Brain pericyte (primary cell): Measurements from ENCODE around the gene NOP16.
"Not testable (repeated sequence)": the region's sequence is repeated elsewhere in the genome, so short reads cannot be mapped to it uniquely, and the experiment has no call there.

Experiments used
- DNase-seq: peaks from one replicate; pipeline ENCODE4 v3.0.0-alpha.2; 2012; ENCODE audit warnings: low read depth, low spot score

Gene NOP16

DNA sequence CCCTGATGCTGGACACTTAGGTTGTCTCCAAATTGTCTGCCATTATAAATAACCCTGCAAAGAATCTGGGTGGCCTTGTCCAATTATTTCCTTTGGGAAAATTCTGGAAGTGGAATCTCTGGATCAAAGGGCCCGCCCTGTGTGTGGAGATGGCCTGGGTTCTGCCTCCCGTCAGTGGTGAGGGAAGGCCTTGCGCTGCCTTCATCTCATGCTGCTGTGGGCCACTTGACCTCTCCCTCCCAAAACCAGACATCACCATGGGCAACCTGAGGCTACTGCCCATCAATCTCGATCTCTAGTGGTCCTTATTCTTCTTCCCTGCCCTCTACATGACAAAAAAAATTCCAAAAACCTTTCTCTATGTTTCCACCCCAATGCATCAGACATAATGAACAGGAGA is 21.4 kb upstream of the NOP16 start:
- no peak for DNase-seq

- DNase-seq: no peak
Observed at GRCh38 chr5:176408590-176408989, 20.2 kb upstream of the NOP16 start.

DNA sequence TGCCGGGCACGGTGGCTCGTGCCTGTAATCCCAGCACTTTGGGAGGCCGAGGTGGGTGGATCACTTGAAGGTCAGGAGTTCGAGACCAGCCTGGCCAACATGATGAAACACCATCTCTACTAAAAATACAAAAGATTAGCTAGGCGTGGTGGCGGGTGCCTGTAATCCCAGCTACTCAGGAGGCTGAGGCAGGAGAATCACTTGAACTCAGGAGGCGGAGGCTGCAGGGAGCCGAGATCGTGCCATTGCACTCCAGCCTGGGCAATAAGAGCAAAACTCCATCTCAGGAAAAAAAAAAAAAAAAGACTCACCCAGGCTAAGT is 19.8 kb upstream of the NOP16 start:
- not testable (repeated sequence) for DNase-seq

DNA sequence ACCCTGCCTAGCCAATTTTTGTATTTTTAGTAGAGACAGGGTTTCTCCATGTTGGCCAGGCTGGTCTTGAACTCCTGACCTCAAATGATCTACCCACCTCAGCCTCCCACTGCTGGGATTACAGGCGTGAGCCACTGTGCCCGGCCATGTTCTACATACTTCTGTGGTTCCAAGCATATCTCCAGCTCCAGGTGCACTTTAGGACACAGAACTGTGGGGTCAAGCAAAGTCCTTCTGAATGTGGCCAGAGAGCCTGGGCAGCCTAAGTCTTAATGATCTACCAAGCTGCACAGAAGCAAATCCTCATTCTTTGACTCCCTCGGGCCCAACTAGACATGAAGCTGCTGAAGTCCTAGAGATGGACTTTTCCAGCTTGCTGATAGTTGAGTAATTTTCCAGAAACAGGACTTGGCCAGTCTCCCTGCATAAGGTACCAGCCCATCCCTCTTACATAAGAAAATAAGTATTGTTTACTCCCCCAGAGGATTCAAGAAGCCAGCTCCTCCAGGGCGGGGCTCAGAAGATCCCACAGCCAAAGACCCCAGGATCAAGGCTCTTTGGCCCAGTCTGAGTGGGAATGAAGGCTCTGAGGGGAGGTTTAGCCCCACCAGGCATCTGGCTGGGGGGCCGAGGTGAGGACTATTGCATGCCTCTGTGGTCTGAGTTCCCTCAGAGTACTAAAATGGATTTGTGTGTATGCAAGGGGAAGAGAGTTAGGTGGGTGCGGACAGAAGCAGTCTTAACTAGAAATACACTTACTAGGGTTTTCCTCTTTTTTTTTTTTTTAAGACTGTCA is 19.3 kb upstream of the NOP16 start:
- no peak for DNase-seq

GRCh38 chr5:176406436-176407052 is 18.1 kb upstream of the NOP16 start:
- DNase-seq: no peak

DNA sequence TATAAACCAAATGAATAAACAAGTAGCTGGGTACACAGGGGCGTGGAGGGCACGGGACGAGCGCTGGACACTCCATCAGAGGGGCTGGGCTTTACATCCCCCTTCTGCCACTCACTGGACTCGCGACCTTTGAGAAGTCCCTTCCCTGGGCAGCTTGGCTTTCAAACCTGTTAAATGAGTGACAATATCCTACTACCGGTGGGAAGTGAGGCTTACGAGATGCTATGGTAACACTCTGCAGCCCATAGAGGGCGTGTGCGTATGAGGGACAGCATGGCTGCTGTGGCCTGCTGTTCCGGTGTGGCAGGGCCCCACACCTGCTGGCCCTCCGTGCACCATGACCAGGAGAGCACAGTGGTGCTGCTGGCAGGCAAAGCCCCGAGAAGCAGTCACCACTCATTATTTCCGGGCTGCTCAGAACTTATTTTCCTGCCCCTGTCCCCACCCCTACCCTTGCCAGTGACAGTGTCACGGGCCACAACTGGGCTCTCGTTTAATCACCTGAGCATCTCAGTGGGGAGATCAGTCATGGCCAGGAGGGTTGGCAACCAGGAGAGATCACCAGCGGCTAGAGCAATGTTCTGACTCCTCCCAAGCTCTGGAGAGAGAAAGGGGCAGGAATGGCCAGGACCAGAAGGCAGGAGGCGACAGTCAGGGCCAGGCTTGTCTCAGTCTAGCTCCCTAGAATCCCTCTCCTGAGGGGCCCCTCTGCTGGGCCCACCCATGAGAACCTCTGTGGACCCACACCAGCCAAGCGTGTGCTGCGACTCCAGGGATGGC is 17.4 kb upstream of the NOP16 start:
- DNase-seq: no peak

DNA sequence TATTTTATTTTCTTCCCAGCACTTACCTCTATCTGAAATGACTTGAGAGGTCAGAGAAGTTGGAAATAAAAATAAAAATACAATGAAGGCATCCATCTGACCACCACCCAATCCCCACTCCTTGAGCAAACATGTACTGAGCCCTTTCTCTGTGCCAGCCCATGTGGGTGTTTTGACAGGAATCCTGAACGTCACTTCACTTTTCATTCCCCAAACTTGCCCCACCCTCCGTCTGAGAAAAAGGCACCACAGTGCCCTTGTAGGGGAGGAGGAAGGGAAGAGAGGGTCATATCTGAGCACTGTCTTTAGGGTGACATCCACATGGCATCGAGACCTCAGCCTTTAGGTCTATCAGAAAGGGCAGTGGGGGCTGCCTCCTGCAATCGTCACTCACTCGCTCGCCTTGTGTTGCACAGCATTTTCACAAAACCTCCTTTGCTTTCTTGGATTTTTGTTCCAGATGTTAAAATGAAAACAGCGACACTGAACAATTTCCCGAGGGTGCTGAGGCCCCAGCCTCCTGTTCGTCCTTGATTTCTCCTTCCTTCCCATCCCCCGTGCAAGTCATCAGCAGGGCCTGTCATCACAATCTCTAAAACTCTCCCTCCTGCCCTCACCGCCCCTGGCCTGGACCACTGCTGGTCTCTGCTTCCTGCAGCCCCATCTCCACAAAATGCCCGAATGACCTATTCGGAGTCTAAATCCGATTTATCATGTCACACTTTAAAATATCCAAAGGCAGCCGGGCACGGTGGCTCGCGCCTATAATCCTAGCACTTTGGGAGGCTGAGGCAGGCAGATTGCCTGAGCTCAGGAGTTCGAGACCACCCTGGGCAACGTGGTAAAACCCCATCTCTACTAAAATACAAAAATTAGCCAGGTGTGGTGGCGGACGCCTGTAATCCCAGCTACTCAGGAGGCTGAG is 13.1 kb upstream of the NOP16 start:
- no peak for DNase-seq

DNA sequence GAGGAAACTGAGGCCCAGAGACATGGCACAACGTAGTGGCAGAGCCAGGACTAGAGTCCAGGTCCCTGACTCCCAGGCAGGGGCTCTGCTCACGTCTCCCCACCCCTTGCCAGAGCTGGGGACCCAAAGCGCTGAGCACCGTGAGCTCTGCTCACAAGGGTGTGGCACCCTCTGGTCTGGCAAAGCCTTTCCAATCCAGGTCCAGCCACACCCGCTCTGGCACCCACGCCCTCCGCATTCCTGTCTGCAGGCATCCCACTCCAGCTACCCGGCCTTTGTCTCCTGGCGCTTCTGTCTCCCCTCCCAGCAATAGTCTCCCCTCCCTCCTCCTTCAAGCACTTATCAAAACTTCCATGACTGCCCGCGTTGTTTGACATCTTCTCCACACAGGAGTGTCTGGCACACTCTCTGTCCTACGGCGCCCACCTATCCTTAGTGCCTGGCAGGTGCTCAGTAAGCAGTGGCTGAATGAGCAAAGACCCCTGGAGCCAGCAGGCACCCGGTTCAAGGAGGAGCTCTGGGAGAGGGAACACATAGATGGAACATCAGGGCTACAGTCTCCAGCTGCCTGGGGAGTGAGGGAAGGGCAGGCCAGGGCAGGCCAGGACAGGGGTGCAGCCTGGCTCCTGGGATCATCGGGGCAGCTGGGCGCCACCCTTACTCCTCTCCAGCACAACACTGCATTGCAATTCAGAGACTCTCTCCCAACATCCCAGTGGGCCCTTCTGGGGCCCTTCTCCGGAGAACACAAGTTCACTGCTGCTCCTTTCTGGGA is 12.2 kb upstream of the NOP16 start:
- no peak for DNase-seq

- DNase-seq: no peak
Observed at GRCh38 chr5:176397736-176398420, 9.5 kb upstream of the NOP16 start.

DNA sequence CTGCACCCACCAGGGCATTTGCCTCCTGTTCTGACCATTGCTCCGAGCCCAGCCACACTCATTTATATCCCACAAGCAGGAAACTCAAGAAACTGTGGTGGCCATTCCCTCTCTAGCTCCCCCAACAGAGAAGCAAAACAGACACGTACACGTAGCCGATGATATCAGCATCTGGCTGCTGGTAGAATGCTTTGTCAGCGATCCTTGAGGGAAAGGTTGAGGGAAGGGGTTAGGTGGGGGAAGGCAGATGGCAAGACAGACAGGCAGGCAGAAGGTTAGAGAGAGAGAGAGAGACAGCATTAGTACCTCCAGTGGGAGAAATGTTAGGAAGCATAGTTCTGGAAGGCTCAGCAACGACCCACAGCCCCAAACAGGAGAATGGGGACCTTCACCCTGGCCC is 7.9 kb upstream of the NOP16 start:
- DNase-seq: no peak

DNA sequence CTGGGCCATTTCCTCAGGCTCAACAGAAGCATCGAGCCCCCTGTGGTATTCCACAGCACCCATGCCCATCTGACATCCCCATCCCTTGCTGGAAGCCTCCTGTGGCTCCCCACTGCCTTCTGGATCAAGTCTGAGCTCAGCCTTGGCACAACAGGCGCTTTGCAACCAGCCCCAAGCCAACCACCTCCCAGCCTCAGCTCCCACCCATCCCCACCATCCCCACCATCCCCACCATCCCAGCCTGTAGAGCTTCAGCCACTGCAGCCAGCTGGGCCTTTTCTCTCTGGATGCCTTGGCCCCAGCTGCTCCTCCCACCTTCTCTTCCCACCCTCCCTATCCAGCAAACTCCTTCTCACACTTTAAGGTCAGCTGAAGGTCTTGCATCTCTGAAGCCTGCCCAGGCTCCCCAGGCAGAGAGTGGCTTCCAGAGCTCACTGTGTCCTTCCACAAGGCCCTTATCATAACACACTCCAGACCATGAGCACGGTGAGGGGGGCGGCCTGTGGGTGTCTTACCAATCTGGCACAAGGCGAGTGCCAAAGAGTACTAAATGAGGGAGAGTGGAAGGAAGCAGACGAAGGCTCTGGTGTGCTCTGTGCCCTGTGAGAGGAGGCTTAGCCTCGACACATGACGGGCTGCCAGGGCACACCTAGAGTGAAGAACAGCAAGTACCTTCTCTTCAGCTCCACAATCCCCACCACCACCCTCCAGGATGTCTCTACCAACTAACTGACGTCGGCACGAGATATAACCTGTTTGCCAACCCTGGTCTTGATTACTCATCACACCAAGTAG is 6.7 kb upstream of the NOP16 start:
- DNase-seq: no peak

- DNase-seq: no peak
Observed at GRCh38 chr5:176394096-176394495, 5.7 kb upstream of the NOP16 start.

DNA sequence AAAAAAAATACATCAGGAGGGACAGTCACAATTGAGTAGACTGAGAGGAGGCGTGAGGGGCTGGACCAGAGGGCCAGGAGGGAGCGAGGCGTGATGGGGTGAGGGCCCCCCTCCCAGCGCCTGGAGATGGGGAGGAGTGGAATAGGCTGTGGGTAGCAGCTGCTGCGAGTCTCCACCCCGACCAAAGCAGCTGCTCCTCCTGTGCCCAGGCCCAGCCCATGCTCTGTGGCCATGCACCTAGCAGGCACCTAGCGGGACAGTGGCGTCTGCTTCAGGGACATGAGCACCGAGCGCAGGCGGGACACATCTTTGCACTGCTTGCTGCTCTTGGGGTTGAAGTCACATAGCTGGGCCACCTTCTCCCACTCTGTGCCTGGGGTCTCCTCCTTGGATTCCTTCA is 4.1 kb upstream of the NOP16 start:
- DNase-seq: no peak

- no peak for DNase-seq
Observed at GRCh38 chr5:176391999-176392398, 3.6 kb upstream of the NOP16 start.

DNA sequence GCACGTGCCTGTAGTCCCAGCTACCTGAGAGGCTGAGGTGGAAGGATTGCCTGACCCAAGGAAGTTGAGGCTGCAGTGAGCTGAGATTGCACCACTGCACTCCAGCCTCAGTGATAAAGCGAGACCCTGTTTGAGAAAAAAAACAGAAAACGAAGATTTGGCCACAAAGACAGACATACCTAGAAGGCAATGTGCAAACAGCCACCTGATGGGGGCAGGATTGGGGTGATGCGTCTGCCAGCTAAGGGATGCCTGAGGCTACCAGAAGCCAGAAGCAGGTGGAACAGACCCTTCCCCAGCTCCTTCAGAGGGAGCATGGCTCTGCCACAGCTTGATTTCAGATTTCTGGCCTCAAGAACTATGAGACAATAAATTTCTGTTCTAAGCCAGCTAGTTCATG is 3.1 kb upstream of the NOP16 start:
- no peak for DNase-seq

DNA sequence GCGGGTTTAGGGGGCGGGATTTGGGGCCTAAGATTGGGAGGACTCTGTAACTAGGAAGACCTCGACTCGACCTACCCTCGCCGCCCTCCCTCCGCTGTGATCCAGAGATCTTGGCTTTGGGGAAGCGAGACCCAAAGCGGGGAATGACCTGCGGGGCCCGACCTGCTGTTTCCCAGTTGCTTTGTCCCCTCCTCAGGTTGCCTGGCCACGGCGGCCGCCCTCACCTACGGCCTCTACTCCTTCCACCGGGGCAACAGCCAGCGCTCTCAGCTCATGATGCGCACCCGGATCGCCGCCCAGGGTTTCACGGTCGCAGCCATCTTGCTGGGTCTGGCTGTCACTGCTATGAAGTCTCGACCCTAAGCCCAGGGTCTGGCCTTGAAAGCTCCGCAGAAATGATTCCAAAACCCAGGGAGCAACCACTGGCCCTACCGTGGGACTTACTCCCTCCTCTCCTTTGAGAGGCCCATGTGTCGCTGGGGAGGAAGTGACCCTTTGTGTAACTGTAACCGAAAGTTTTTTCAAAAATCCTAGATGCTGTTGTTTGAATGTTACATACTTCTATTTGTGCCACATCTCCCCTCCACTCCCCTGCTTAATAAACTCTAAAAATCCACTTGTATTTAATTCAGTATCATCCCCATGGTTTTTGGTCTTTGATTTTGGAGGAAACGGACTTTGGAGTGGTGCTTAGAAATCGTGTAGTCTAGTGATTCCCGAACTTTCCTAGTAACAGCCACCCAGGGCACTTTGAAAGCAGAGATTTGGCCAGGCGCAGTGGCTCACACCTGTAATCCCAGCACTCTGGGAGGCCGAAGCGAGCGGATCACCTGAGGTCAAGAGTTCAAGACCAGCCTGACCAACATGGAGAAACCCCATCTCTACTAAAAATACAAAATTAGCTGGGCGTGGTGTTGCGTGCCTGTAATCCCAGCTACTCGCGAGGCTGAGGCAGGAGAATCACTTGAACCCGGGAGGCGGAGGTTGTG is 1.0 kb upstream of the NOP16 start:
- no peak for DNase-seq

DNA sequence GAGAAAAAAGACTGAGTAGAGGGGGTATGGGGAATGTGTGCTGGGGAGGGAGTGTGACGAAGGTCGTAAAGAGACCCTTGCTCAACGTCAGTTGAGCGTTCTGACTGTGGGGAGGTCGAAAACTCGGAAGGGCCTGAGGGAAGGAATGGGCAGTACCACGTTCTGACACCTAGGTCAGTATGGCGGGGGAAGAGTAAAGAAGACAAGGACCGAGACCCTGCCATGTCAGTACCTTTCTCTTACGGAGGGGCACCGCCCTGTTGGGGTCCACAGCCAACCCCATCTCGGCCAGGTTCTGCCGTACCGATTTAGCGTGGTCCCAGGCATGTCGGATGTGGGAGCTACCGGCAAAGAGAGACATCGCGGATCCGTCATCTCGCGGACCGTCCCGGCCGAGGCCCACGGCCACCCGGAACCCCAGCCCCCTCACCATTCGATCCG is 375 bp downstream of the NOP16 start:
- no peak for DNase-seq

- no peak for DNase-seq
Observed at GRCh38 chr5:176387384-176387925, 943 bp downstream of the NOP16 start.
